Liver (tissue), 9 donors: Measurements from ENCODE around the gene SEMA5A. TPM values are rescaled to one million over a fixed set of nuclear protein-coding genes. Genes with fewer than 3 reads are reported as not detected.

Source experiments
- DNase-seq: peaks from one replicate; pipeline ENCODE4 v3.0.0-alpha.2; 2017; ENCODE audit warnings: low spot score
- H3K27ac ChIP-seq, 2 donors: one replicate each; pipeline ENCODE4 v1.7.0; 2013; ENCODE audit warnings: inconsistent platforms in 2 of 2, low read length in 2 of 2, control low read depth in 1 of 2, low read depth in 1 of 2, mild to moderate bottlenecking in 1 of 2
- H3K27me3 ChIP-seq, 4 donors: one replicate each; pipeline versions ENCODE4 v1.6.1 to v1.7.0; 2013; ENCODE audit warnings: low read length in 3 of 4, inconsistent platforms in 1 of 4, mild to moderate bottlenecking in 1 of 4, moderate library complexity in 1 of 4; ENCODE audit not compliant: control insufficient read depth in 4 of 4, insufficient read depth in 4 of 4
- H3K36me3 ChIP-seq, 4 donors: one replicate each; pipeline versions ENCODE4 v1.6.1 to v1.7.0; 2013; ENCODE audit warnings: low read length in 3 of 4, mild to moderate bottlenecking in 3 of 4, low read depth in 1 of 4, moderate library complexity in 1 of 4; ENCODE audit not compliant: control insufficient read depth in 4 of 4, insufficient read depth in 3 of 4
- H3K4me1 ChIP-seq, 4 donors: one replicate each; pipeline versions ENCODE4 v1.6.1 to v1.7.0; 2013; ENCODE audit warnings: low read length in 3 of 4, mild to moderate bottlenecking in 3 of 4, moderate library complexity in 1 of 4; ENCODE audit not compliant: control insufficient read depth in 4 of 4, insufficient read depth in 4 of 4
- H3K4me3 ChIP-seq, 3 donors: one replicate each; pipeline versions ENCODE4 v1.6.1 to v1.7.0; 2013; ENCODE audit warnings: low read length in 3 of 3, control low read depth in 1 of 3, low read depth in 1 of 3, mild to moderate bottlenecking in 1 of 3
- H3K9ac ChIP-seq, 2 donors: one replicate each; pipeline ENCODE4 v1.7.0; 2013; ENCODE audit warnings: low read length in 2 of 2, mild to moderate bottlenecking in 2 of 2, moderate library complexity in 2 of 2, control low read depth in 1 of 2, low read depth in 1 of 2
- H3K9me3 ChIP-seq, 4 donors: one replicate each; pipeline versions ENCODE4 v1.6.1 to v1.7.0; 2013; ENCODE audit warnings: low read length in 3 of 4; ENCODE audit not compliant: control insufficient read depth in 4 of 4
- ATF3 ChIP-seq: IDR thresholded peaks from 2 replicates; pipeline ENCODE4 v1.6.1; 2016; ENCODE audit warnings: antibody characterized with exemption
- CTCF ChIP-seq: fragments of 150-350 bp; IDR thresholded peaks from 2 replicates; pipeline ENCODE4 v1.5.1; 2017; ENCODE audit warnings: improper control_type of control experiment, low read depth, low read length; ENCODE audit not compliant: missing input control
- EGR1 ChIP-seq, 2 donors: IDR thresholded peaks; 2 replicates each; pipeline ENCODE4 v1.6.1; 2016 to 2018; ENCODE audit warnings: antibody characterized with exemption in 2 of 2, low read depth in 2 of 2
- FOXA1 ChIP-seq: IDR thresholded peaks from 2 replicates; pipeline ENCODE4 v1.6.1; 2016; ENCODE audit warnings: antibody characterized with exemption
- FOXA2 ChIP-seq: IDR thresholded peaks from 2 replicates; pipeline ENCODE4 v1.6.1; 2016; ENCODE audit warnings: antibody characterized with exemption
- GABPA ChIP-seq, 2 donors: IDR thresholded peaks in 1 of 2; conservative IDR thresholded peaks in 1 of 2; 2 replicates each; pipeline ENCODE4 v1.6.1; 2016; ENCODE audit warnings: antibody characterized with exemption in 2 of 2, mild to moderate bottlenecking in 1 of 2, moderate library complexity in 1 of 2
- HNF4A ChIP-seq, 2 donors: conservative IDR thresholded peaks; 2 replicates each; pipeline ENCODE4 v1.6.1; 2016; ENCODE audit warnings: antibody characterized with exemption in 2 of 2, mild to moderate bottlenecking in 2 of 2
- HNF4G ChIP-seq: IDR thresholded peaks from 2 replicates; pipeline ENCODE4 v1.6.1; 2016; ENCODE audit warnings: antibody characterized with exemption
- JUND ChIP-seq, 2 donors: IDR thresholded peaks; 2 replicates each; pipeline ENCODE4 v1.6.1; 2016; ENCODE audit warnings: antibody characterized with exemption in 2 of 2
- RAD21 ChIP-seq, 2 donors: IDR thresholded peaks; 2 replicates each; pipeline ENCODE4 v1.6.1; 2016; ENCODE audit warnings: antibody characterized with exemption in 2 of 2, mild to moderate bottlenecking in 2 of 2
- REST ChIP-seq: IDR thresholded peaks from 2 replicates; pipeline ENCODE4 v1.6.1; 2016; ENCODE audit warnings: antibody characterized with exemption, mild to moderate bottlenecking
- SP1 ChIP-seq: IDR thresholded peaks from 2 replicates; pipeline ENCODE4 v1.6.1; 2018; ENCODE audit warnings: antibody characterized with exemption, mild to moderate bottlenecking
- TAF1 ChIP-seq: conservative IDR thresholded peaks from 2 replicates; pipeline ENCODE4 v1.6.1; 2016; ENCODE audit warnings: antibody characterized with exemption, mild to moderate bottlenecking
- YY1 ChIP-seq: IDR thresholded peaks from 2 replicates; pipeline ENCODE4 v1.6.1; 2016; ENCODE audit warnings: antibody characterized with exemption, mild to moderate bottlenecking
- ZBTB33 ChIP-seq: IDR thresholded peaks from 2 replicates; pipeline ENCODE4 v1.6.1; 2016; ENCODE audit warnings: antibody characterized with exemption
- WGBS: extraction: QIAGEN DNeasy Blood & Tissue Kit; methylation state at CpG from one replicate; pipeline ENCODE4 v1.1.7; 2013; 5-methylcytosine and 5-hydroxymethylcytosine counted together
- polyA plus RNA-seq, 2 donors: library from polyadenylated mRNA; stranded (reverse) in 1 of 2; unstranded in 1 of 2; fragments of 200-250 nt in 1 of 2; fragments of >200 nt in 1 of 2; fragmentation: Nextera tagmentation in 1 of 2; extraction: Ambion mirVana in 1 of 2; gene quantifications; one replicate each; pipeline versions ENCODE4 v1.2.1 to v1.2.3, GENCODE V29; 2013 to 2015
- total RNA-seq, 2 donors: library from RNA; depleted of rRNA; stranded (reverse); fragments of >200 nt; gene quantifications; one replicate each; pipeline ENCODE4 v1.2.3, GENCODE V29; 2014
- donor health status: healthy.
- donor health status: healthy.
- donor health status: healthy.
- donor health status: healthy.
- donor health status: healthy.

SEMA5A gene
- total and polyA plus RNA-seq, 4 donors, result 1.1 to 5.8 (median 3.2) TPM

- Histone ChIP-seq H3K9ac (no peak overlapping the region), H3K4me1 (no peaks in the 10 kb centered on the region), H3K36me3 (peaks cover 0 to 13% (median 5%) of the 10 kb centered on the region in 4 donors), H3K27me3 (no peaks in the 10 kb centered on the region), H3K4me3 (no peak overlapping the region), H3K27ac (no peak overlapping the region), H3K9me3 (no peaks in the 10 kb centered on the region)
- 54% methylated on average over 3 of the region's 3 CpGs for WGBS
- no peak for TF ChIP-seq ATF3
- TF ChIP-seq FOXA2, result no peak
- no peak for TF ChIP-seq RAD21 (IDR thresholded peaks at IDR 0.05)
- TF ChIP-seq YY1, result no peak
- no peak for TF ChIP-seq HNF4A (conservative IDR thresholded peaks at IDR 0.05)
- TF ChIP-seq CTCF, result no peak
- TF ChIP-seq SP1, result no peak
- TF ChIP-seq FOXA1, result no peak
- DNase-seq, result no peak
These were observed 351.4 kb downstream of the SEMA5A start for GRCh38 chr5:9194509-9194908.

GRCh38 chr5:9192266-9192665, 353.6 kb downstream of the SEMA5A start:
- Histone ChIP-seq H3K9me3 (no peaks in the 10 kb centered on the region), H3K27me3 (no peaks in the 10 kb centered on the region), H3K4me1 (no peaks in the 10 kb centered on the region), H3K4me3 (no peak overlapping the region), H3K27ac (no peak overlapping the region), H3K9ac (no peak overlapping the region), H3K36me3 (peaks cover 0 to 13% (median 5%) of the 10 kb centered on the region in 4 donors)
- no peak for DNase-seq
- no peak for TF ChIP-seq ZBTB33
- TF ChIP-seq HNF4G, result no peak
- WGBS, result 91% methylated on average over 2 of the region's 2 CpGs

- 93% methylated on average over 1 of the region's 1 CpG for WGBS
- DNase-seq, result no peak
- peaks cover 0 to 3% (median 2%) of the 10 kb centered on the region in 4 donors for H3K36me3 ChIP-seq
- no peaks in the 10 kb centered on the region for H3K9me3 ChIP-seq
- H3K27ac ChIP-seq, result no peak overlapping the region
- H3K9ac ChIP-seq, result no peak overlapping the region
- H3K27me3 ChIP-seq, result no peaks in the 10 kb centered on the region
- H3K4me3 ChIP-seq, result no peak overlapping the region
- TF ChIP-seq HNF4A (conservative IDR thresholded peaks at IDR 0.05) (no peak), HNF4G (no peak), GABPA (IDR thresholded peaks at IDR 0.05 in 1 of 2, conservative IDR thresholded peaks at IDR 0.05 in 1 of 2) (no peak), ZBTB33 (no peak), SP1 (no peak), FOXA1 (no peak), REST (no peak), JUND (IDR thresholded peaks at IDR 0.05) (no peak), CTCF (no peak), EGR1 (IDR thresholded peaks at IDR 0.05; ENCODE audit: low read depth in 2 of 2) (no peak), TAF1 (no peak)
- H3K4me1 ChIP-seq, result no peaks in the 10 kb centered on the region
These were observed 356.2 kb downstream of the SEMA5A start for GRCh38 chr5:9189681-9190080.
